Thyroid gland (tissue), 4 donors: Measurements from ENCODE around the gene B4GALT6. TPM values are rescaled to one million over a fixed set of nuclear protein-coding genes. Genes with fewer than 3 reads are reported as not detected.

Experiments used
- DNase-seq, 2 donors: peaks; one replicate each; pipeline ENCODE4 v3.0.0-alpha.2; 2019
- H3K27ac ChIP-seq, 3 donors: fragments of 200-600 bp; sonication (generic); 1 replicate in 2 of 3; 2 replicates in 1 of 3; pipeline ENCODE4 v1.5.1; 2016 to 2019; ENCODE audit warnings: mild to moderate bottlenecking in 1 of 3, moderate library complexity in 1 of 3
- H3K27me3 ChIP-seq: fragments of 200-600 bp; sonication (generic); one replicate; pipeline ENCODE4 v1.5.1; 2019
- H3K36me3 ChIP-seq, 2 donors: fragments of 200-600 bp; sonication (generic); one replicate each; pipeline ENCODE4 v1.5.1; 2016 to 2019
- H3K4me1 ChIP-seq, 2 donors: fragments of 200-600 bp; sonication (generic); one replicate each; pipeline ENCODE4 v1.5.1; 2017 to 2019
- H3K4me3 ChIP-seq, 3 donors: fragments of 200-600 bp; sonication (generic); replicated peaks in 1 of 3; 1 replicate in 2 of 3; 2 replicates in 1 of 3; pipeline ENCODE4 v1.5.1; 2016; ENCODE audit warnings: mild to moderate bottlenecking in 1 of 3
- H3K9me3 ChIP-seq: fragments of 200-600 bp; sonication (generic); one replicate; pipeline ENCODE4 v1.5.1; 2017
- POLR2A ChIP-seq, 2 donors: fragments of 450-650 bp; IDR thresholded peaks; one replicate each; pipeline ENCODE4 v1.6.1; 2017; ENCODE audit warnings: antibody characterized with exemption in 2 of 2, mild to moderate bottlenecking in 2 of 2, moderate library complexity in 1 of 2
- WGBS, 2 donors: methylation state at CpG; one replicate each; pipeline ENCODE4 v1.1.5; 2017; 5-methylcytosine and 5-hydroxymethylcytosine counted together
- intact Hi-C: fragments of 100-400 bp; cut with DNase I; formaldehyde crosslinking; loops from one replicate; pipeline ENCODE4 v1.15.1; 2023
- total RNA-seq, 4 donors: library from RNA; depleted of rRNA; stranded (reverse); fragments of >200 nt; gene quantifications; one replicate each; pipeline ENCODE4 v1.2.3, GENCODE V29; 2016
- TF ChIP-seq, protein P1 (sequence below), 6 experiments: fragments of 200-600 bp in 3 of 6; fragments of 450-650 bp in 3 of 6; sonication (generic) in 3 of 6; IDR thresholded peaks; one replicate each; pipeline ENCODE4 v1.5.1; 2016 to 2019; ENCODE audit warnings: antibody characterized with exemption in 6 of 6, mild to moderate bottlenecking in 2 of 6, inconsistent platforms in 1 of 6, moderate library complexity in 1 of 6

B4GALT6 gene
- total RNA-seq, 4 donors from 2014 or later = 1.3 to 2.6 (median 2.5) TPM

DNA sequence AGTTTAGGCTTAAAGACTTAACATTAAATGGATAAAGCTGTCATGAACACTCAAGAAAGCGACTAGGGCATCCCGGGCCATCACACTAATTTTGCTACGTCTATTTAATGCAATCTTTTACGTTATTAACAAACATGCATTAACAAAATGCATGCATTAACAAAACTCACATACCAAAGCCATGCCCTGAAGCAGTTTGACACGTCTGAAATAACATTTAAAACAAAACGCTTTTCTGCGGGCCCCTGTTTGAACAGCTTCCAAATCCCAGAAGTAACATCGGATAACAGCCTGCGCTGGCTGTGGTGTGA, 458 bp downstream of the B4GALT6 start:
- no peak for TF ChIP-seq POLR2A (IDR thresholded peaks at IDR 0.05)
- TF ChIP-seq, protein P1, sequence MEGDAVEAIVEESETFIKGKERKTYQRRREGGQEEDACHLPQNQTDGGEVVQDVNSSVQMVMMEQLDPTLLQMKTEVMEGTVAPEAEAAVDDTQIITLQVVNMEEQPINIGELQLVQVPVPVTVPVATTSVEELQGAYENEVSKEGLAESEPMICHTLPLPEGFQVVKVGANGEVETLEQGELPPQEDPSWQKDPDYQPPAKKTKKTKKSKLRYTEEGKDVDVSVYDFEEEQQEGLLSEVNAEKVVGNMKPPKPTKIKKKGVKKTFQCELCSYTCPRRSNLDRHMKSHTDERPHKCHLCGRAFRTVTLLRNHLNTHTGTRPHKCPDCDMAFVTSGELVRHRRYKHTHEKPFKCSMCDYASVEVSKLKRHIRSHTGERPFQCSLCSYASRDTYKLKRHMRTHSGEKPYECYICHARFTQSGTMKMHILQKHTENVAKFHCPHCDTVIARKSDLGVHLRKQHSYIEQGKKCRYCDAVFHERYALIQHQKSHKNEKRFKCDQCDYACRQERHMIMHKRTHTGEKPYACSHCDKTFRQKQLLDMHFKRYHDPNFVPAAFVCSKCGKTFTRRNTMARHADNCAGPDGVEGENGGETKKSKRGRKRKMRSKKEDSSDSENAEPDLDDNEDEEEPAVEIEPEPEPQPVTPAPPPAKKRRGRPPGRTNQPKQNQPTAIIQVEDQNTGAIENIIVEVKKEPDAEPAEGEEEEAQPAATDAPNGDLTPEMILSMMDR (IDR thresholded peaks at IDR 0.05) = no peak
- intact Hi-C loops = no loop called here
- no peak overlapping the region for H3K27ac ChIP-seq
- no peaks in the 10 kb centered on the region for H3K9me3 ChIP-seq
- 20 to 22% methylated on average over 9 of the region's 9 CpGs for WGBS, 2 donors
- peak overlapping the region in 2 of 3 donors; percentile 46 to 62 for H3K4me3 ChIP-seq
- H3K27me3 ChIP-seq = no peaks in the 10 kb centered on the region
- DNase-seq = no peak
- peaks cover 4 to 11% of the 10 kb centered on the region in 2 donors for H3K4me1 ChIP-seq
- no peaks in the 10 kb centered on the region for H3K36me3 ChIP-seq

DNA sequence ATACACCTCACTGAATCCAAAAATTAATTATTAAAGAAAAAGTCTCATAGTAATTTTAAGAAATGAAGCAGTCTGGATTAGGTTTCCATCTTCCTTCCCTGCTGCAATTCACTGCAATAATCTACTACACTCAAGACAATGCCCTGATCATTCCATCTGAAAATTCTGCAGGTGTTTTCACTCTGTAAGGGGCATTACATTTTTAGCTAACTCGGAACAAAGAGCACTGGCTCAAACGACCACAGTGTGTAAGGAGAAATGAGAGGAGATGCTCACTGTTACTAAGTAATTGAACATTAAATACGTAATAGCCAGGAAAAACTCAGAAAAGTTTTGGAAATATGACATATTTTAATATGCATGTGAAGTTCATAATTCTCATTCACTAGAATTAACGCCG, 1.3 kb downstream of the B4GALT6 start:
- Histone ChIP-seq H3K4me1 (peaks cover 4 to 11% of the 10 kb centered on the region in 2 donors), H3K36me3 (no peaks in the 10 kb centered on the region), H3K4me3 (no peak overlapping the region), H3K27ac (no peak overlapping the region), H3K9me3 (no peaks in the 10 kb centered on the region), H3K27me3 (no peaks in the 10 kb centered on the region)
- DNase-seq = no peak
- 93 to 94% methylated on average over 5 of the region's 5 CpGs for WGBS, 2 donors
- TF ChIP-seq, protein P1 (IDR thresholded peaks at IDR 0.05) = no peak
- no peak for TF ChIP-seq POLR2A (IDR thresholded peaks at IDR 0.05)
- intact Hi-C loops = no loop called here

DNA sequence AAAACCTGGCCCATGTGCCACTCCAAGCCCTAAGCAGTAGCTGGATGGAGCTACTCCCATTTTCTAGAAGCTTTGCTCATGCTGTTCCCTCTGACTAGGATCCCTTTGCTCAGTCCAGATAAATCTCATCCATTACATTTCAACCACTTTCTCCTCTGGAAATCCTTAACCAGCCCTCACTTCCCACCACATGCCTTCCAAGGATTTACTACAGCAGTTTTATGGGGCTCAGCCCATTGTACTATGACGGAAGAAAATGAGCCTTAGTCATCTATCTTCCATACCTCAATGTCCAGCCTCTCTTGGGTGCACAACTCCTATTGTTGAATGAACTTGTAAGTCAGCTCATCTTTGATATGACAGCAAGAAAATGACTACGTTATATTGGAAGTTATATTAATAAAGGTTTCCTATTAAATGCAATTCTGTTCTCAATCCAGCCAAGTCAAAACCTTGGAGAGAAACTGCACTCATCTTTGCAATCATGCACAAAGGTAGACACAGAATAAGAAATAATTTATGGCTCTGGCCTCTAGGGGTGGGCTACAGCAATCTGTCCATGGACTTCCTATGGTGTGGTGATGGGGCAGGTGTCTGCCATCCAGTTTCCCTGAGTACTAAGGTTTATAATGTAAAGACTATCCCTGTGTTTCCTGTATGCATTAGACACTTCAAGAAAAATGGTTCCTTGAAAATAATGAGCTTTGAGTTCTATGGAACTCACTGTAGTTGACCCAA, 3.4 kb downstream of the B4GALT6 start:
- no peak for DNase-seq
- Histone ChIP-seq H3K4me1 (peaks cover 4 to 11% of the 10 kb centered on the region in 2 donors), H3K27me3 (no peaks in the 10 kb centered on the region), H3K27ac (no peak overlapping the region), H3K4me3 (no peak overlapping the region), H3K36me3 (no peaks in the 10 kb centered on the region), H3K9me3 (no peaks in the 10 kb centered on the region)
- TF ChIP-seq POLR2A (IDR thresholded peaks at IDR 0.05) = no peak
- TF ChIP-seq, protein P1 (IDR thresholded peaks at IDR 0.05) = peak in 3 of 6 experiments; percentile 15 to 45 (median 20)
- intact Hi-C loops = no loop called here
- WGBS, 2 donors = 92 to 94% methylated on average over 2 of the region's 2 CpGs

DNA sequence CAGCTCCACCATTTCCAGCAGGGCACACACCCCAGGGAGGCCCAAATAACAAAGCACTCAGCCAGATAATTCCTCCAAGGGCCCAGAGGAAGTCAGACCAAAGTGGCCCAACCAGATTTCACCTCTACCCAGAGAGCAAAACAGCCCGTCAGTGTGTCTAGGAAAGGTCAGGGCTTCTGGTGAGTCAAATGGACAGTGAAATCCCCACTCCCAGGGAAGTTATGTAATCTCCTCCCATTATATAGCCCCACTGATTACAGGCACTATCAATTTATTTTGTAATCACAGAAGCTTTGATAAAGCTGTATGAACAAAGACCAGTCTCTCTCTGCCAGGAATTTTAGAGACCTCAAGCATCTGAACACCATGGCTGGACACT, 4.0 kb downstream of the B4GALT6 start:
- H3K27ac ChIP-seq = no peak overlapping the region
- 40 to 83% methylated on average over 1 of the region's 1 CpG for WGBS, 2 donors
- no peak for DNase-seq

More for the DNA sequence above, 4.0 kb downstream of the B4GALT6 start:
- Histone ChIP-seq H3K27me3 (no peaks in the 10 kb centered on the region), H3K36me3 (no peaks in the 10 kb centered on the region), H3K4me3 (no peak overlapping the region), H3K4me1 (peaks cover 4 to 6% of the 10 kb centered on the region in 2 donors), H3K9me3 (no peaks in the 10 kb centered on the region)
- TF ChIP-seq, protein P1 (IDR thresholded peaks at IDR 0.05) = no peak
- TF ChIP-seq POLR2A (IDR thresholded peaks at IDR 0.05) = no peak
- intact Hi-C loops = no loop called here
